PC-3 (cell line): ENCODE measurements around the gene PRIMA1.

Experiments used
- CTCF ChIP-seq: fragments of 300-600 bp; sonication (generic); conservative IDR thresholded peaks from 2 replicates; pipeline ENCODE4 v1.5.1; 2017; ENCODE audit warnings: antibody characterized with exemption, low read depth, mild to moderate bottlenecking, low read length
- EZH2phosphoT487 ChIP-seq: fragments of 300-600 bp; sonication (generic); IDR thresholded peaks from 2 replicates; pipeline ENCODE4 v1.6.1; 2018; ENCODE audit warnings: mild to moderate bottlenecking, antibody characterized with exemption, low read length, borderline replicate concordance

DNA sequence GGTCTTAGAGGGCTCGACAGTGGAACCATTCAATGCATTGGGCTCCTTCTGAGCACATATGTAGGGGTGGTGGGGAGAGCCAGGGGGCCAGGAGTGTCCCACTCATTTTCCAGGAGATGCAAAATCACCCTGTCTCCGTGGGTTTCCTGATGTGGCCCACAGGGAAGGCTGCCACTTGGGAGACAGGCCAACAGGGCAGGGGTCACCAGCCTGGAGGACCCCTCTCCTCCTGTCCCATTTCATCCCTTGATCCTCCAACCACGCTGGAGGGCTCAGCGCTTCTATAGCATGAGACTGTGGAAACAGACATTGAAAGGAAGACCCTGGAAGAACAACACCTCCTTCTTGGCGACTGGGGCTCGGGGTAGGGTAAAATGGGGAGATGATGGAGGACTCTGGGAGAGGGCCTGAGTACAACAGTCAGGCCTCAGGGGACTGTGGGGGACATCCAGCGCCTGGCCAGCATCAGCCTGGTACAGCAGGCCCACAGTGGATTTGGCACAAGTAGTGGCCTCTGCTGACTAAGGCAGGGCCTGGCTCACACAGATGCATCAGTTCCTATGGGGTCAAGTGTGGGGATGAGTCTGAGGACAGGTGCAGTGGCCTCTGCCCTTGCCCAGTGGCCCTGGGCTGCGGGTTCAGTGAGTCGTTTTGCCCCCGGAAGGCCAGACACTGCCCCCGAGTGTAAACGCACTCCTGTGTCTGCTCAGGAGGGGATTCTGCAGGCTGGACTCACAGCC is 68.0 kb downstream of the PRIMA1 start:
- TF ChIP-seq CTCF (no peak), EZH2phosphoT487 (no peak)
